Gastrocnemius medialis (tissue), 4 donors: ENCODE measurements around the gene ZNF264. TPM values are rescaled to one million over a fixed set of nuclear protein-coding genes. Genes with fewer than 3 reads are reported as not detected.
"Not testable (repeated sequence)": the region's sequence is repeated elsewhere in the genome, so short reads cannot be mapped to it uniquely, and the experiment has no call there.

Experiments used
- ATAC-seq, 2 donors: fragments of 150-250 bp; one replicate each; pipeline ENCODE4 v1.9.1; 2016
- DNase-seq, 2 donors: peaks; one replicate each; pipeline ENCODE4 v3.0.0-alpha.2; 2019
- H3K27ac ChIP-seq, 4 donors: fragments of 200-600 bp; sonication (generic); 1 replicate in 1 of 4; 2 replicates in 3 of 4; pipeline ENCODE4 v1.5.1; 2016 to 2018; ENCODE audit warnings: mild to moderate bottlenecking in 2 of 4, moderate library complexity in 1 of 4
- H3K27me3 ChIP-seq, 3 donors: fragments of 200-600 bp; sonication (generic) in 2 of 3; 1 replicate in 1 of 3; 2 replicates in 2 of 3; pipeline versions ENCODE4 v1.5.1 to v1.6.0; 2016 to 2019; ENCODE audit warnings: mild to moderate bottlenecking in 1 of 3, moderate library complexity in 1 of 3
- H3K36me3 ChIP-seq, 2 donors: fragments of 200-600 bp; sonication (generic) in 1 of 2; one replicate each; pipeline ENCODE4 v1.5.1; 2017 to 2018
- H3K4me1 ChIP-seq, 2 donors: fragments of 200-600 bp; sonication (generic) in 1 of 2; one replicate each; pipeline ENCODE4 v1.5.1; 2016 to 2017; ENCODE audit warnings: mild to moderate bottlenecking in 2 of 2
- H3K4me3 ChIP-seq, 4 donors: fragments of 200-600 bp; sonication (generic) in 3 of 4; 1 replicate in 1 of 4; 2 replicates in 3 of 4; pipeline ENCODE4 v1.5.1; 2016 to 2019; ENCODE audit warnings: mild to moderate bottlenecking in 2 of 4
- H3K9me3 ChIP-seq, 3 donors: fragments of 200-600 bp; sonication (generic) in 2 of 3; 1 replicate in 1 of 3; 2 replicates in 2 of 3; pipeline ENCODE4 v1.5.1; 2016 to 2019
- CTCF ChIP-seq, 5 experiments: fragments of 450-650 bp in 3 of 5; fragments of 200-600 bp in 2 of 5; sonication (generic) in 2 of 5; IDR thresholded peaks in 4 of 5; conservative IDR thresholded peaks in 1 of 5; 1 replicate in 4 of 5; 2 replicates in 1 of 5; pipeline ENCODE4 v1.5.1; 2016 to 2019; ENCODE audit warnings: antibody characterized with exemption in 5 of 5, mild to moderate bottlenecking in 3 of 5, moderate library complexity in 3 of 5
- POLR2A ChIP-seq, 2 donors: fragments of 450-650 bp; IDR thresholded peaks; one replicate each; pipeline ENCODE4 v1.6.1; 2017; ENCODE audit warnings: antibody characterized with exemption in 2 of 2, mild to moderate bottlenecking in 2 of 2, moderate library complexity in 2 of 2
- in situ Hi-C, 4 donors: fragments of 200-750 bp; cut with MboI; loops; one replicate each; pipeline versions ENCODE4 v1.15.0 to v1.8.0; 2017; ENCODE audit warnings: low sequenced_read_pairs in 4 of 4
- intact Hi-C: fragments of 100-400 bp; cut with DNase I; formaldehyde crosslinking; loops from one replicate; pipeline ENCODE4 v1.15.1; 2023; ENCODE audit warnings: low total_unique reads
- total RNA-seq, 4 donors: library from RNA; depleted of rRNA; stranded (reverse); fragments of >200 nt; gene quantifications; one replicate each; pipeline versions ENCODE4 v1.1.0 to v1.2.3, GENCODE V29; 2016

ZNF264 gene
- total RNA-seq, 4 donors from 2014 or later: 11.3 to 21.8 (median 16.9) TPM

- ATAC-seq (peak in 1 of 2 donors; percentile 8), DNase-seq (no peak)
- H3K27ac ChIP-seq: peak overlapping the region; percentile 84 to 96 (median 85)
- TF ChIP-seq POLR2A (IDR thresholded peaks at IDR 0.05) (no peak), CTCF (IDR thresholded peaks at IDR 0.05 in 4 of 5, conservative IDR thresholded peaks at IDR 0.05 in 1 of 5) (no peak)
- H3K4me1 ChIP-seq: peaks cover 19 to 25% of the 10 kb centered on the region in 2 donors
- peak overlapping the region; percentile 92 to 96 (median 94) for H3K4me3 ChIP-seq
- peaks cover 0 to 4% (median 0%) of the 10 kb centered on the region in 3 donors for H3K27me3 ChIP-seq
- intact Hi-C loops: loop anchor here (5.0 kb wide), 2 partner anchors 90 to 170 kb away; partner anchors contain the start of genes TRAPPC2B, ZNF460 and ZNF547
- in situ Hi-C loops: no loop called here
- H3K9me3 ChIP-seq: no peaks in the 10 kb centered on the region
- peaks cover 0 to 38% of the 10 kb centered on the region in 2 donors for H3K36me3 ChIP-seq
Measured at GRCh38 chr19:57192077-57192420, 749 bp downstream of the ZNF264 start.

- in situ Hi-C loops (no loop called here), intact Hi-C loops (loop anchor here (5.0 kb wide), 2 partner anchors 89 to 169 kb away; partner anchors contain the start of genes TRAPPC2B, ZNF460 and ZNF547)
- no peak overlapping the region for H3K27ac ChIP-seq
- ATAC-seq (no peak), DNase-seq (no peak)
- TF ChIP-seq POLR2A (IDR thresholded peaks at IDR 0.05): no peak
- TF ChIP-seq CTCF (IDR thresholded peaks at IDR 0.05 in 4 of 5, conservative IDR thresholded peaks at IDR 0.05 in 1 of 5): no peak
- H3K4me3 ChIP-seq: peak overlapping the region; percentile 92 to 96 (median 94)
- H3K9me3 ChIP-seq: no peaks in the 10 kb centered on the region
- H3K27me3 ChIP-seq: no peaks in the 10 kb centered on the region
- peaks cover 0 to 47% of the 10 kb centered on the region in 2 donors for H3K36me3 ChIP-seq
- H3K4me1 ChIP-seq: peaks cover 19 to 25% of the 10 kb centered on the region in 2 donors
Measured at GRCh38 chr19:57192993-57193392, 1.7 kb downstream of the ZNF264 start.

- H3K27ac ChIP-seq, H3K4me3 ChIP-seq, H3K27me3 ChIP-seq, DNase-seq, H3K9me3 ChIP-seq, intact Hi-C loops, ATAC-seq, in situ Hi-C loops: not testable (repeated sequence)
- Histone ChIP-seq H3K36me3 (peaks cover 0 to 75% of the 10 kb centered on the region in 2 donors), H3K4me1 (peaks cover 11% of the 10 kb centered on the region in 2 donors)
Measured at GRCh38 chr19:57197874-57198273, 6.6 kb downstream of the ZNF264 start.

GRCh38 chr19:57202160-57202559, 10.9 kb downstream of the ZNF264 start:
- no peak for TF ChIP-seq POLR2A (IDR thresholded peaks at IDR 0.05)
- no peak for TF ChIP-seq CTCF (IDR thresholded peaks at IDR 0.05 in 4 of 5, conservative IDR thresholded peaks at IDR 0.05 in 1 of 5)
- Histone ChIP-seq H3K27me3 (no peaks in the 10 kb centered on the region), H3K9me3 (no peaks in the 10 kb centered on the region), H3K4me3 (no peak overlapping the region), H3K27ac (no peak overlapping the region), H3K36me3 (peaks cover 0 to 58% of the 10 kb centered on the region in 2 donors), H3K4me1 (no peaks in the 10 kb centered on the region)
- intact Hi-C loops (no loop called here), in situ Hi-C loops (no loop called here)
- ATAC-seq (no peak), DNase-seq (no peak)

GRCh38 chr19:57210381-57210780, 19.1 kb downstream of the ZNF264 start:
- TF ChIP-seq CTCF (IDR thresholded peaks at IDR 0.05 in 4 of 5, conservative IDR thresholded peaks at IDR 0.05 in 1 of 5) (no peak), POLR2A (IDR thresholded peaks at IDR 0.05) (no peak)
- Histone ChIP-seq H3K27ac (peak overlapping the region in 1 of 4 donors; percentile 20), H3K4me3 (no peak overlapping the region), H3K36me3 (peaks cover 8 to 83% of the 10 kb centered on the region in 2 donors), H3K27me3 (no peaks in the 10 kb centered on the region), H3K9me3 (no peaks in the 10 kb centered on the region), H3K4me1 (no peaks in the 10 kb centered on the region)
- in situ Hi-C loops: no loop called here
- ATAC-seq (no peak), DNase-seq (no peak)
- intact Hi-C loops: no loop called here
